Erythroblast (primary cell): ENCODE results near the gene SRP14.

Source experiments
- GATA1 ChIP-seq: IDR thresholded peaks from 2 replicates; pipeline ENCODE4 v1.6.1; 2011; ENCODE audit warnings: low read depth, mild to moderate bottlenecking, control low read depth, low read length, moderate library complexity
- POLR2A ChIP-seq: IDR thresholded peaks from 2 replicates; pipeline ENCODE4 v1.6.1; 2011; ENCODE audit warnings: mild to moderate bottlenecking, low read length

- TF ChIP-seq POLR2A (no peak), GATA1 (no peak)
Observed at GRCh38 chr15:40052604-40053003, 13.6 kb upstream of the SRP14 start.
